ENCODE measurements around the gene RBM46. TPM values are rescaled to one million over a fixed set of nuclear protein-coding genes. Genes with fewer than 3 reads are reported as not detected.
"Not testable (repeated sequence)": the region's sequence is repeated elsewhere in the genome, so short reads cannot be mapped to it uniquely, and the experiment has no call there.

Gene RBM46
- polyA plus RNA-seq, 4 donors: 0.03 to 0.06 (median 0.05) TPM

DNA sequence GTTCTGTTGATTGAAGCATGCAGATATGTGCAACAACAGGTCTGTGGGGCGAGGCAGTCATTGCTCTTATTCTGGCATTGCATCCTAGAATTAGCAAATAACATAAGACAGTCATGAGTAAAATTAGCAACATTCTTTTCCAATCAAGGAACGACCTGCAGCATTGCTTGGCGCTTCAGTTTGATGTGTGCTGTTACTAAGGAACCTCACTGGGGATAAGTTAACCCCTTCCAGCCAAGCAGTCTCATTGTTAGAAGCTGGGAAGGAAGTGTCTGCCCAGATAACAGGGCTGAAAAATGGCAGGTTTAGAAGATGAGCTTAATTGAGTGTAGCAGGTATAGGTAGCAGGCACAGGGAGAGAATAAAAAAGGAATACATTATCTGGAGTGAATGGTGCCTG lies 55.4 kb downstream of the RBM46 start:
- DNase-seq (ENCODE audit: low read depth in 4 of 4, low spot score in 3 of 4): no peak

DNA sequence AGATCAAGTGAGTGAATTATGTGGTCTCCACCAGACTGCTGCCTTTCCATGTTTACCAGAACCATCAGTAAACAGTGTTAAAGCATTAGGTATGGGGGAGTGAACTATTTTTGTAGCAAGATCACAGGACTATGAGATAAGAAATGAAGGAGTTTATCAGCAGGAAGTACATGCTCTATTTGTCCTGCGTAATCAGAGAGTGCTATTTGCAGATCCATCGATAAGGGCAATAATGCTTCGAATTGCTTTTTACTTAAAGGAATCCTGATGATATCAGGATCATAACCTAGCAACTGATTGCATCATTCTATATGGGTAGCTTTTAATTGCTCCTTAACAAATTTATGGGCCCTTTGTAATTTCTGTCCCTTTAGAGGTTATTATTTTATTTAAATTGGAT lies 57.1 kb downstream of the RBM46 start:
- DNase-seq (ENCODE audit: low read depth in 4 of 4, low spot score in 3 of 4): no peak

DNA sequence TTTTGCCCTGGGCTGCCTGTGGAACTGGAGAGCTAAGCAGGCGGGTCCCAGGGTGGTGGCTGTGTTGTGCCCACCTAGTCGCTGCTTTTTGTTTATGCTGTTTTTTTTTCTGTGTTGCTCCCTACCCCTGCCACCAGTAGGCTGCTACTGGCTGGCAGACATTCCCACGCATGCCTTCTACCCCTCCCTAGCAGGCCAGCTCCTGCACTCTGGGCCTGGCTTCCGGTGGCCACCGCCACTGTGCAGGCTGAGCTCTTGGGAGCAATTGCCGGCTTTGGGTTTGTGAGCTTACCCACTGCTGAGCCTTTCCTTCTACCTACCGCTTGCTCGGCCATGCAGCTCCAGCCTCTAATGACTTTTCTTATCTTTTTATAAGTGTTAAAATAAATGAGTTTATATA lies 57.6 kb downstream of the RBM46 start:
- DNase-seq (ENCODE audit: low read depth in 4 of 4, low spot score in 3 of 4): no peak

GRCh38 chr4:154854362-154854761 lies 73.3 kb downstream of the RBM46 start:
- DNase-seq (ENCODE audit: low read depth in 4 of 4, low spot score in 3 of 4): no peak

DNA sequence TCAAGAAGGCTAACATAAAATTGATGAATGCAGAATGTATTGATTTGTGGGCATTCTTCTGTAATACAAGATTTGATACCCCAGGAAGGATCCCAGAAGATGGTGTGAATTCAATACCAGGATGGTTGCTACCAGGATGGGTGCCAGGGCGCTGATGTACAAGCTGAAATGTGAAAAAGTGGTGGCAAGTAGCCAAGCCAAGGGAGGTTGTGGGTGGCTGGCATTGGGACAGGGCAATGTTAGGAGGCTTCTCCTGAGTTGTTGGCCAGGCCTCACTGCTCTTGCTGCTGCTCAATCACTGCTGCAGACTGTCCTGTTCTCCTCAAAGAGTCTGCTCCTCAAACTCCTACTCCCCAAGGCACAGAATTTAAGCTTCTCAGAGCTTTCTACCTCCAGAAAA lies 77.1 kb downstream of the RBM46 start:
- no peak for DNase-seq (ENCODE audit: low read depth in 4 of 4, low spot score in 3 of 4)

DNA sequence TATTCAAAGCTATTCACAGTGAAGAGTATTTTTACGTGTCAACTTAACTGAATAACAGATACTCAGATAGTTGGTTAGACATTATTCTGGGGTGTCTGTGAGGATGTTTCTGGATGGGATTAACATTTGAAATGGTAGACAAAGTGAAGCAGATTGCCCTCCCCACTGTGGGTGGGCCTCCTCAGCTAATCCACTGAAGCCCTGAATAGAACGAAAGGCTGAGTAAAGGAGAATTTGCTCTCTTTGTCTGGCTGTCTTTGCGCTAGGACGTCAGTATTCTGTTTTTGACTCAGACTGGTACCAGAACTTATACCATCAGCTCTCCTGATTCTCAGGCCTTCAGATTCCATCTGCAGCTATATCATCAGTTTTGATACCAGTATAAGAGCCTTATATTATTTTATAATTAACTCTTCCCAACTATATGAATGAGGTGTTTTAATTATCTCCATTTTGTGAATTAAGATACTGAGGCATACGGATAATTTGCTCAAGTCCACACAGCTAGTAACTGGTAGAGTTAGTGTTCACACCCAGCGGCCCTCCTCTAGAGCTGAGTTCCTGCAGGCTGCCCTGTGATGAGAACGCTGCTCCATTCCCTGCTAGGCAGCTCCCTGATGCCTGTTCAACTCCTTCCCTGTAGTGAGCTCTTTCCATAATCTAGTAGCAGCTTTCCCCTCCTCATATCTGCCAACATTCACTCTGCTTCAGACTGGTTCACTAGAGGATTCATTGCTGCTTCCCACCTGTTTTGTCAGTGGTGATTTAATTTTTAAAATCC lies 87.5 kb downstream of the RBM46 start:
- no peak for DNase-seq (ENCODE audit: low read depth in 4 of 4, low spot score in 3 of 4)

GRCh38 chr4:154869301-154869700 lies 88.2 kb downstream of the RBM46 start:
- DNase-seq (ENCODE audit: low read depth in 4 of 4, low spot score in 3 of 4): no peak

DNA sequence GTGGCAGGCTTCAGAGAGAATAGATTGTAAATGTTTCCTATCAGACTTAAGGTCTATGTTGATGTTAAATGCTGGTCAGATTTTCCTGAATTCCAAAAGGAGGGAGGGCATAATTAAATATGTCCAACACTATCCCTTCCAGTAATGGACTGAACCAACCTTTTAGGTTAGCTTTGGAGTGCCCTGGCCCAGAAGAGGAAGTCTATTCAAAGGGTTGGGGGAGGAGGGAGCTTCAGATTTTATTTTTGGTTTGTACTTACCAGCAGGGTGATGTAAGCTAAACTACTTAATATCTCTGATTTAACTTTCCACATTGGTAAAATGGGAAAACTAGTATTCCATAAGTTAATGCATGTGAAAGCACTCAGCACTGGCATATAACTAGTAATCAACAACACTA lies 91.1 kb downstream of the RBM46 start:
- no peak for DNase-seq (ENCODE audit: low read depth in 4 of 4, low spot score in 3 of 4)

- not testable (repeated sequence) for DNase-seq (ENCODE audit: low read depth in 4 of 4, low spot score in 3 of 4)
Observed at GRCh38 chr4:154874049-154874448, 93.0 kb downstream of the RBM46 start.

DNA sequence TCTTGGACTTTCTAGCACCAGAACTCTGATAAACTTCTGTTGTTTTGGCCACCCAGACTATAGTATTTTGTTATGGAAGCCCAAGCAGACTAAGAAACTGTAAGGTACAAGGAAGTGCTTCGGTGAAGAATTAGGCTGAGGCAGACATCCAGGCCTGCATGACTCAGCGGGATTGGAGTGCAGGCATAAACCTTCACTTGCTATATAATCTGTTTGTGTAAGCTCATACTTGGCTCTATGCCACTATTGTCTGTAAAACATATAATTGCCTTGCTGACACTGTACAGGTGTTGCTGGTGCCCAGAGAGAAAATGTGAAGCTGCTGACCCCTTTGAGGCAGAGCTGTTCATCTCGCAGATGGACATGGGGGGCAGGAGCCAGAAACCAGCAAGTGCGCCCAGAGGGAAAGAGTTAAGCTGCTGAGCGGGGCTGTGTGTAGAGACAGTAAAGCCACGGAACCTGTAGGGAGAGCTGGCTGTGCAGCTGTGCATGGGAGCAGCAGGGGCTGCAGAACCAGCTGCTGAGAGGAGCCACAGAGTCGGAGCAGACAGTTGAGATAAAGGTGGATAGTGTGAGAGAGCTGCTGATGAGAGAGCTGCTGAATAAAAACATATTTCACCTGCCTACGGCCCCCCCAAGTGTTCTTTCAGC lies 96.2 kb downstream of the RBM46 start:
- DNase-seq (ENCODE audit: low read depth in 4 of 4, low spot score in 3 of 4): no peak

Other genes with a start within 250 kb of the RBM46 start
- 100 to 1,000 TPM; 106 to 120 (median 117) TPM for gene PLRG1, start 230.9 kb upstream of the RBM46 start, polyA plus RNA-seq (ENCODE audit: insufficient read length in 4 of 4)
- 100 to 1,000 TPM in 2 of 4 donors, 1 to 10 TPM in 2; 5.0 to 142 (median 74.5) TPM for gene FGB, start 218.3 kb upstream of the RBM46 start, polyA plus RNA-seq (ENCODE audit: insufficient read length in 4 of 4)
- gene FGA, start 190.5 kb upstream of the RBM46 start, polyA plus RNA-seq (ENCODE audit: insufficient read length in 4 of 4): 1 to 10 TPM in 1 of 4 donors, under 1 TPM in 3; 0.06 to 1.7 (median 0.39) TPM
- 1 to 10 TPM in 1 of 4 donors, not detected in 3; 1.1 TPM for gene FGG, start 168.6 kb upstream of the RBM46 start, polyA plus RNA-seq (ENCODE audit: insufficient read length in 4 of 4)
- gene LRAT, start 37.3 kb upstream of the RBM46 start, polyA plus RNA-seq (ENCODE audit: insufficient read length in 4 of 4): 1 to 10 TPM in 2 of 4 donors, under 1 TPM in 2; 0.68 to 1.8 (median 0.90) TPM